Fibroblast of mammary gland (primary cell): Measurements from ENCODE around the gene FASLG.
A peak's percentile ranks its signal among the peaks of the same experiment; 100 is the strongest.

ENCODE experiments used
- DNase-seq: peaks from one replicate; pipeline ENCODE4 v3.0.0-alpha.2; 2010; ENCODE audit warnings: low read depth
- H3K4me3 ChIP-seq: 2 replicates; pipeline ENCODE4 v1.5.1; 2011; ENCODE audit warnings: low read depth, mild to moderate bottlenecking, low read length, moderate library complexity; ENCODE audit not compliant: control insufficient read depth
- TF ChIP-seq, protein P1 (sequence below): conservative IDR thresholded peaks from 2 replicates; pipeline ENCODE4 v1.5.1; 2011; ENCODE audit warnings: low read depth, low read length, inconsistent platforms; ENCODE audit not compliant: control insufficient read depth, insufficient read depth

Gene FASLG

GRCh38 chr1:172630056-172630818 is 28.7 kb upstream of the FASLG start:
- peak; percentile 46 for DNase-seq
- TF ChIP-seq, protein P1, sequence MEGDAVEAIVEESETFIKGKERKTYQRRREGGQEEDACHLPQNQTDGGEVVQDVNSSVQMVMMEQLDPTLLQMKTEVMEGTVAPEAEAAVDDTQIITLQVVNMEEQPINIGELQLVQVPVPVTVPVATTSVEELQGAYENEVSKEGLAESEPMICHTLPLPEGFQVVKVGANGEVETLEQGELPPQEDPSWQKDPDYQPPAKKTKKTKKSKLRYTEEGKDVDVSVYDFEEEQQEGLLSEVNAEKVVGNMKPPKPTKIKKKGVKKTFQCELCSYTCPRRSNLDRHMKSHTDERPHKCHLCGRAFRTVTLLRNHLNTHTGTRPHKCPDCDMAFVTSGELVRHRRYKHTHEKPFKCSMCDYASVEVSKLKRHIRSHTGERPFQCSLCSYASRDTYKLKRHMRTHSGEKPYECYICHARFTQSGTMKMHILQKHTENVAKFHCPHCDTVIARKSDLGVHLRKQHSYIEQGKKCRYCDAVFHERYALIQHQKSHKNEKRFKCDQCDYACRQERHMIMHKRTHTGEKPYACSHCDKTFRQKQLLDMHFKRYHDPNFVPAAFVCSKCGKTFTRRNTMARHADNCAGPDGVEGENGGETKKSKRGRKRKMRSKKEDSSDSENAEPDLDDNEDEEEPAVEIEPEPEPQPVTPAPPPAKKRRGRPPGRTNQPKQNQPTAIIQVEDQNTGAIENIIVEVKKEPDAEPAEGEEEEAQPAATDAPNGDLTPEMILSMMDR, result no peak
- no peak overlapping the region for H3K4me3 ChIP-seq

DNA sequence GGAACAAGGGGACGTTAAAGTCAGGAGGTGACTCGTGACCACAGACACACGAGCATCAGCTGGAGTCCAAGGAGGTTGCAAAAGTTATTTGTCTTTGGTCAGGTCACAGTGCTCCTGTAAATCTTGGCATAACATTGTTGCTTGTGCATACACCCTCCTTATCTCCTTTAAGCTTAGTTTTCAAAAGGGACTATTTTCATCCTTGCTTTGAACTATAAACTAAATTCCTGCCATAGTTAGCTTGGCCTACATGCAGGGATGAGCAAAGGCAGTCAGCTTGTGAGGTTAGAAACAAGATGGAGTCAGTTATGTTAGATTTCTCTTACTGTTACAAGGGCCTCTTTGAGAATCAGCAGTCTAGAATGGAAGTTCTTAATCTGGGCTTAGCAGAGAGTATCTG is 28.0 kb upstream of the FASLG start:
- peak; percentile 37 for DNase-seq
- TF ChIP-seq, protein P1, result no peak
- no peak overlapping the region for H3K4me3 ChIP-seq

- no peak overlapping the region for H3K4me3 ChIP-seq
- TF ChIP-seq, protein P1, result no peak
- DNase-seq, result peak; percentile 95
Observed at GRCh38 chr1:172637522-172637921, 21.4 kb upstream of the FASLG start.

DNA sequence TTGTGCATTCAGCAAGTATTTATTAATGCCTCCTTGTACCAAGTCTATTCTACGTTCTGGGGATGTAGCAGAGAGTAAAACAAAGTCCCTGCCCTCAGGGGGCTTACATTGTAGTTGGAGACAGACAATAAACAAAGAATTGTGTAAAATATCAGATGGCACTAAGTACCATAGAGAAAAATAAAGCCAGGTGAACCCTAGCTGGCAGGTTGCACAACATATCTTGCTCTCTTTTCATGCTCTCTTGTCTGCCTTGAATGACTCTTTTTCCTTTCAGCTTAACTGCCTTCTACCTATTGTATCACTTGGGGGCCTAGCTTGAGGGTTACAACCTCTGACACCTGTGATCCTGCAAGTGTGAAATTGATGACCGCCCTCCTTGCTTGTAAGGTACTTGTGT is 20.7 kb upstream of the FASLG start:
- peak; percentile 10 for DNase-seq
- TF ChIP-seq, protein P1, result no peak
- no peak overlapping the region for H3K4me3 ChIP-seq

GRCh38 chr1:172638885-172639831 is 19.7 kb upstream of the FASLG start:
- no peak overlapping the region for H3K4me3 ChIP-seq
- DNase-seq, result peak; percentile 96
- TF ChIP-seq, protein P1, result no peak

DNA sequence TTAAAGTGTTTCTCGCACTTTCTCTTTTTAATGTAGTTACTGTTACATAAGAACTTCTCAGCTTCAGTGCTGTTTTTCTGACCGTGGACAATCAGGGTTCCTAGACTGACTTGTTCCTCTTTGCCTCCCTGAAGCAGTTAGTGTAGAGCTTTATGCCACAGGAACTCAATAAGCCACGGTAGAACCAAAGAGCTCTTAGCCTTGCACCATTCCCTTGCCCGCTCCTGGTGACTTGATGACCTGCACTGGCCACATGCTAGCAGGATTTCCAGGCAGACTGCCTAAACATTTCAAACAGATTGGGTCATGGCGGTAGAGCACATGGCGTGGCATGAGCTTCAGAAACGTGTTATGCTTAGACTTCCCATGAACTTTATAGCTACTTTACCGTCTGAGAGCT is 18.8 kb upstream of the FASLG start:
- H3K4me3 ChIP-seq, result no peak overlapping the region
- TF ChIP-seq, protein P1, result no peak
- DNase-seq, result peak; percentile 48
